Keratinocyte (primary cell): ENCODE measurements around the gene CAMKK2. TPM values are rescaled to one million over a fixed set of nuclear protein-coding genes. Genes with fewer than 3 reads are reported as not detected.

Source experiments
- DNase-seq: peaks from one replicate; pipeline ENCODE4 v3.0.0-alpha.2; 2011; ENCODE audit warnings: low read depth, missing footprints, low spot score
- FAIRE-seq: peaks from 2 replicates; lab custom pipeline; 2011; peaks lifted over from hg19 to GRCh38; lab: Jason Lieb, UNC
- H2AFZ ChIP-seq: 2 replicates; pipeline ENCODE4 v1.6.0; 2012; ENCODE audit warnings: low read length, control low read depth, inconsistent platforms; ENCODE audit not compliant: control insufficient read depth
- H3K27ac ChIP-seq: 2 replicates; pipeline ENCODE4 v1.5.1; 2011; ENCODE audit warnings: low read length; ENCODE audit not compliant: control insufficient read depth, insufficient read depth
- H3K27me3 ChIP-seq: 3 replicates; pipeline ENCODE4 v1.6.0; 2011; ENCODE audit warnings: low read length; ENCODE audit not compliant: control insufficient read depth, insufficient read depth; ENCODE audit errors: extremely low read depth
- H3K36me3 ChIP-seq, 2 experiments: 2 replicates in 1 of 2; 3 replicates in 1 of 2; pipeline ENCODE4 v1.5.1; 2011; ENCODE audit warnings: low read length in 2 of 2, mild to moderate bottlenecking in 1 of 2; ENCODE audit not compliant: control insufficient read depth in 2 of 2, insufficient read depth in 2 of 2; ENCODE audit errors: extremely low read depth in 1 of 2
- H3K4me1 ChIP-seq: 3 replicates; pipeline ENCODE4 v1.5.1; 2011; ENCODE audit warnings: low read length; ENCODE audit not compliant: control insufficient read depth, insufficient read depth; ENCODE audit errors: extremely low read depth
- H3K4me2 ChIP-seq: 3 replicates; pipeline ENCODE4 v1.6.0; 2011; ENCODE audit warnings: low read depth, low read length; ENCODE audit not compliant: control insufficient read depth, insufficient read depth; ENCODE audit errors: extremely low read depth
- H3K4me3 ChIP-seq, 3 experiments: fragments of 200-600 bp in 1 of 3; sonication (generic) in 1 of 3; 2 replicates in 2 of 3; 3 replicates in 1 of 3; pipeline ENCODE4 v1.5.1; 2011 to 2016; ENCODE audit warnings: low read length in 3 of 3, mild to moderate bottlenecking in 3 of 3, control low read depth in 2 of 3, inconsistent platforms in 1 of 3, low read depth in 1 of 3, mixed read lengths in 1 of 3, mixed run types in 1 of 3, moderate library complexity in 1 of 3; ENCODE audit not compliant: control insufficient read depth in 2 of 3, insufficient read depth in 2 of 3; ENCODE audit errors: extremely low read depth in 1 of 3
- H3K79me2 ChIP-seq: 2 replicates; pipeline ENCODE4 v1.6.0; 2012; ENCODE audit warnings: low read length; ENCODE audit not compliant: control insufficient read depth, insufficient read depth
- H3K9ac ChIP-seq: 3 replicates; pipeline ENCODE4 v1.6.0; 2011; ENCODE audit warnings: low read length; ENCODE audit not compliant: control insufficient read depth, insufficient read depth; ENCODE audit errors: extremely low read depth
- H3K9me1 ChIP-seq: 3 replicates; pipeline ENCODE4 v1.6.0; 2011; ENCODE audit warnings: low read length; ENCODE audit not compliant: control insufficient read depth, insufficient read depth; ENCODE audit errors: extremely low read depth
- H3K9me3 ChIP-seq: 2 replicates; pipeline ENCODE4 v1.5.1; 2012; ENCODE audit warnings: low read depth, low read length; ENCODE audit not compliant: control insufficient read depth
- H4K20me1 ChIP-seq: 3 replicates; pipeline ENCODE4 v1.6.0; 2011; ENCODE audit warnings: low read length; ENCODE audit not compliant: control insufficient read depth, insufficient read depth; ENCODE audit errors: extremely low read depth
- EZH2 ChIP-seq: IDR thresholded peaks from one replicate; pipeline ENCODE4 v1.6.1; 2012; ENCODE audit warnings: inconsistent platforms, mild to moderate bottlenecking, low read length, moderate library complexity
- dilution Hi-C: fragments of 300-500 bp; cut with MboI; formaldehyde crosslinking; loops from one replicate; pipeline ENCODE4 v1.7.0; 2020; ENCODE audit warnings: low sequenced_read_pairs; ENCODE audit not compliant: extremely low pct_ligation_motif_present
- polyA plus RNA-seq, 5 experiments: library from polyadenylated mRNA; depleted of rRNA in 3 of 5; stranded (reverse) in 3 of 5; stranded (forward) in 1 of 5; unstranded in 1 of 5; fragments of >200 nt; gene quantifications; 1 replicate in 1 of 5; 2 replicates in 3 of 5; 3 replicates in 1 of 5; pipeline versions ENCODE4 v1.2.1 to v1.2.3, GENCODE V29; 2011 to 2012; ENCODE audit warnings: missing spikeins in 2 of 5, low read depth in 1 of 5, low replicate concordance in 1 of 5
- TF ChIP-seq, protein P1 (sequence below), 3 experiments: IDR thresholded peaks in 1 of 3; conservative IDR thresholded peaks in 1 of 3; optimal IDR thresholded peaks in 1 of 3; 2 replicates in 2 of 3; 3 replicates in 1 of 3; pipeline versions ENCODE3 to v1.5.1; 2011; ENCODE audit warnings: low read length in 3 of 3, mild to moderate bottlenecking in 3 of 3, moderate library complexity in 2 of 3, control low read depth in 1 of 3, inconsistent platforms in 1 of 3; ENCODE audit not compliant: insufficient read depth in 2 of 3; ENCODE audit errors: extremely low read depth in 1 of 3

Gene CAMKK2
- polyA plus RNA-seq, 1 donor (not counting 4 experiments of a cell fraction or from before 2014, with no cell fraction given): 18.6 TPM

- no peak for DNase-seq
- no peak for FAIRE-seq
- H2AFZ ChIP-seq: no peak overlapping the region
- TF ChIP-seq EZH2: no peak
- TF ChIP-seq, protein P1, sequence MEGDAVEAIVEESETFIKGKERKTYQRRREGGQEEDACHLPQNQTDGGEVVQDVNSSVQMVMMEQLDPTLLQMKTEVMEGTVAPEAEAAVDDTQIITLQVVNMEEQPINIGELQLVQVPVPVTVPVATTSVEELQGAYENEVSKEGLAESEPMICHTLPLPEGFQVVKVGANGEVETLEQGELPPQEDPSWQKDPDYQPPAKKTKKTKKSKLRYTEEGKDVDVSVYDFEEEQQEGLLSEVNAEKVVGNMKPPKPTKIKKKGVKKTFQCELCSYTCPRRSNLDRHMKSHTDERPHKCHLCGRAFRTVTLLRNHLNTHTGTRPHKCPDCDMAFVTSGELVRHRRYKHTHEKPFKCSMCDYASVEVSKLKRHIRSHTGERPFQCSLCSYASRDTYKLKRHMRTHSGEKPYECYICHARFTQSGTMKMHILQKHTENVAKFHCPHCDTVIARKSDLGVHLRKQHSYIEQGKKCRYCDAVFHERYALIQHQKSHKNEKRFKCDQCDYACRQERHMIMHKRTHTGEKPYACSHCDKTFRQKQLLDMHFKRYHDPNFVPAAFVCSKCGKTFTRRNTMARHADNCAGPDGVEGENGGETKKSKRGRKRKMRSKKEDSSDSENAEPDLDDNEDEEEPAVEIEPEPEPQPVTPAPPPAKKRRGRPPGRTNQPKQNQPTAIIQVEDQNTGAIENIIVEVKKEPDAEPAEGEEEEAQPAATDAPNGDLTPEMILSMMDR (optimal IDR thresholded peaks at IDR 0.05 in 1 of 3, IDR thresholded peaks at IDR 0.05 in 1 of 3, conservative IDR thresholded peaks at IDR 0.05 in 1 of 3; ENCODE audit: extremely low read depth in 1 of 3, insufficient read depth in 2 of 3, low read length in 3 of 3): no peak
- H3K4me2 ChIP-seq: no peak overlapping the region
- H3K79me2 ChIP-seq: no peaks in the 10 kb centered on the region
- H3K27me3 ChIP-seq: no peaks in the 10 kb centered on the region
- H3K4me1 ChIP-seq: peaks cover 22% of the 10 kb centered on the region
- no peaks in the 10 kb centered on the region for H3K9me3 ChIP-seq
- H3K9me1 ChIP-seq: no peaks in the 10 kb centered on the region
- H3K4me3 ChIP-seq: no peak overlapping the region
- no peaks in the 10 kb centered on the region for H4K20me1 ChIP-seq
- peaks cover 0 to 2% of the 10 kb centered on the region in 2 experiments for H3K36me3 ChIP-seq
- H3K27ac ChIP-seq: no peak overlapping the region
- dilution Hi-C loops: no loop called here
- H3K9ac ChIP-seq: no peak overlapping the region
Observed at GRCh38 chr12:121226399-121226798, 70.1 kb downstream of the CAMKK2 start.

DNA sequence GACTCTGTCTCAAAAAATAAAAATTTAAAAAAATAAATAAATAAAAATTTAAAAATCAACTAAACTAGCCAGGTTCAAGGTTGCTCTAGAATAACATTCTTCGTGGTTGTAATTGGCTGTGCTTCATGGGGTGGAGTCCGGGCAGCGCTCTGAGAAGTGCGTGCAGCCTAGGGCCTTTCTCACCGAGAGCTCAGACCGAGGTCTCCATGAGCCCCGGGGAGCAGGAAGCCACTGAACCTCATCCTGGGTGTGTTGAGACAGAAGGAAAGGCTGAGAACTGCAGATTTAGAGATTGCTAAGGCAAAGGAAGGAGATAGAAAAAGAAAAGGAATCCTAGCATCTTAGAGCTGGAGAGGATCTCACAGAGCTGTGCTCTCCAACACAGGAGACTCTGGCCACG lies 71.9 kb downstream of the CAMKK2 start:
- no peak overlapping the region for H3K4me3 ChIP-seq
- no peaks in the 10 kb centered on the region for H3K27me3 ChIP-seq
- H3K9ac ChIP-seq: no peak overlapping the region
- H2AFZ ChIP-seq: no peak overlapping the region
- H3K9me3 ChIP-seq: no peaks in the 10 kb centered on the region
- FAIRE-seq (no peak), DNase-seq (no peak)
- no peaks in the 10 kb centered on the region for H4K20me1 ChIP-seq
- H3K36me3 ChIP-seq: peaks cover 0 to 2% of the 10 kb centered on the region in 2 experiments
- TF ChIP-seq, protein P1 (optimal IDR thresholded peaks at IDR 0.05 in 1 of 3, IDR thresholded peaks at IDR 0.05 in 1 of 3, conservative IDR thresholded peaks at IDR 0.05 in 1 of 3; ENCODE audit: extremely low read depth in 1 of 3, insufficient read depth in 2 of 3, low read length in 3 of 3): no peak
- TF ChIP-seq EZH2: no peak
- H3K27ac ChIP-seq: no peak overlapping the region
- H3K79me2 ChIP-seq: no peaks in the 10 kb centered on the region
- dilution Hi-C loops: no loop called here
- H3K4me2 ChIP-seq: no peak overlapping the region
- peaks cover 11% of the 10 kb centered on the region for H3K4me1 ChIP-seq
- H3K9me1 ChIP-seq: no peaks in the 10 kb centered on the region
